22Rv1 (cell line): ENCODE data around the gene RPS8.

Experiments used
- ZFX ChIP-seq: fragments of 450-650 bp; IDR thresholded peaks from 2 replicates; pipeline ENCODE4 v1.6.1; 2017; ENCODE audit warnings: antibody characterized with exemption, borderline replicate concordance
- TF ChIP-seq, protein P1 (sequence below): fragments of 450-650 bp; IDR thresholded peaks from 2 replicates; pipeline ENCODE4 v1.5.1; 2017; ENCODE audit warnings: mild to moderate bottlenecking

DNA sequence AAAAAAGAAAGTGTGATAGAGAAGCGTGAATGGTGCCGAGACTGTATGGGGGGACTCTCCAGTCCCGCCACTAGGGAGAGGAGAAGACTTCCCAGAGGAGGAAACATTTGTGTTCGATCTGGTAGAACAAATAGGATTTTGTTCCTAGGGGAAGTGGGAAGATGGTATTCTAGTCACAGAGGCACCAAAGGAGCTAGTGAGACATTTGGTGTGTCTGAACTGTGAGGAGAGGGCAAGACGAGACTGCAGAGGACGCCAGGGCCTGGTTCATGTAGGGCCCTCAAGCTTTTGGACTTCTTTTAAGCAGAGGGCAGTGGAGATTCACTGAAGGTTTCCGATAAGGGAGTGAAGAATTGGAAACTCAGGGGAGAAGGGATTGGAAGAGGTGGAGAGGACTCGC is 35.9 kb downstream of the RPS8 start:
- TF ChIP-seq, protein P1, sequence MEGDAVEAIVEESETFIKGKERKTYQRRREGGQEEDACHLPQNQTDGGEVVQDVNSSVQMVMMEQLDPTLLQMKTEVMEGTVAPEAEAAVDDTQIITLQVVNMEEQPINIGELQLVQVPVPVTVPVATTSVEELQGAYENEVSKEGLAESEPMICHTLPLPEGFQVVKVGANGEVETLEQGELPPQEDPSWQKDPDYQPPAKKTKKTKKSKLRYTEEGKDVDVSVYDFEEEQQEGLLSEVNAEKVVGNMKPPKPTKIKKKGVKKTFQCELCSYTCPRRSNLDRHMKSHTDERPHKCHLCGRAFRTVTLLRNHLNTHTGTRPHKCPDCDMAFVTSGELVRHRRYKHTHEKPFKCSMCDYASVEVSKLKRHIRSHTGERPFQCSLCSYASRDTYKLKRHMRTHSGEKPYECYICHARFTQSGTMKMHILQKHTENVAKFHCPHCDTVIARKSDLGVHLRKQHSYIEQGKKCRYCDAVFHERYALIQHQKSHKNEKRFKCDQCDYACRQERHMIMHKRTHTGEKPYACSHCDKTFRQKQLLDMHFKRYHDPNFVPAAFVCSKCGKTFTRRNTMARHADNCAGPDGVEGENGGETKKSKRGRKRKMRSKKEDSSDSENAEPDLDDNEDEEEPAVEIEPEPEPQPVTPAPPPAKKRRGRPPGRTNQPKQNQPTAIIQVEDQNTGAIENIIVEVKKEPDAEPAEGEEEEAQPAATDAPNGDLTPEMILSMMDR: no peak
- no peak for TF ChIP-seq ZFX
